Stimulated activated naive CD8-positive, alpha-beta T cell treated with anti-CD3 and anti-CD28 coated beads, Interleukin-15, Interleukin-2, amounts not matched to agents 100 U/mL and 50 U/mL, for 24 hours (primary cell): ENCODE data around the gene CD46.

Source experiments
- ATAC-seq: fragments of 150-1000 bp; cut with Tn5 transposase; one replicate; pipeline ENCODE4 v1.10.0; 2021
- DNase-seq: peaks from one replicate; pipeline ENCODE4 v3.0.0; 2021

CD46 gene

GRCh38 chr1:207814469-207814868 lies 62.6 kb downstream of the CD46 start:
- no peak for DNase-seq
- ATAC-seq = no peak

DNA sequence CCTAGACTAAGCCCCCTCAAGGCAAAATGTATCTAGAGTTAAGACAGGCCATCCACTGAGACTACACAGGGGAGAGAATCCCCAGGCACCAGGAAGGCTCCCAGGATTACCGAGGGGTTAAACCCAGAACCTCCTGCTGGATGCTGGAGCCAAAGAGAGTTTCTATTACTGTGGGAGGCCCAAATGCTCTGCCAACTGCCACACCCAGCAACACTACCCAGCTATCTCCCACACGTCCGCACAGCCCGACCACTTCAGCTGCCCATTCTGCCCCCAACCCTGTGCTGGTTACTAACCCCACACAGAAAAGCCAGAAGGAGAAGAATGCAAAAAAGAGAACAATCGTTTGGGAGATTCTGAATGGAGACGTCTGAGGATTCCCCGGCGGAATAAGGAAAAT lies 63.6 kb downstream of the CD46 start:
- no peak for DNase-seq
- no peak for ATAC-seq

GRCh38 chr1:207815913-207816291 lies 64.0 kb downstream of the CD46 start:
- ATAC-seq = peak; percentile 81
- peak; percentile 50 for DNase-seq

DNA sequence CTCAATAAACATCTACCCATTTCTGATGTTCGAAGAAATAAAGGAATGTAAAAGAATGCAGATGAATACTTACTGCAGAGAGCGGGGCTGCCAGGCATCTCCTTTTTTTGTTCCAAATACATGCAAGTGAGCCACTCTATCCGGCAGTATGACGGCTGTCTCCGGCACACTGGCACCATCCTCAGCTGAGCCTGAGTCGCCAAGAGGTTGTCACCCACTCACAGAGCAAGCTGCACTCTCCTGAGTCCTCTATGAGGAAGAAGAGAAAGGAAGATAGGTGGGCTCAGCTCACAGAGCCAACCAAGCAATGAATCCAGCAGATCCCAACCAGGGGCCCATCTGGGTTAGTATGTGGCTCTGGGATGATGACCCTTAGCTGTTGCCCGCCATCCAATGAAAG lies 65.3 kb downstream of the CD46 start:
- DNase-seq (no peak), ATAC-seq (no peak)

GRCh38 chr1:207817778-207818751 lies 66.2 kb downstream of the CD46 start:
- ATAC-seq (no peak), DNase-seq (no peak)

GRCh38 chr1:207818971-207819451 lies 67.2 kb downstream of the CD46 start:
- DNase-seq (no peak), ATAC-seq (no peak)

- DNase-seq (no peak), ATAC-seq (no peak)
These were observed 69.0 kb downstream of the CD46 start for GRCh38 chr1:207820568-207821463.

- ATAC-seq = no peak
- DNase-seq = no peak
These were observed 69.7 kb downstream of the CD46 start for GRCh38 chr1:207821464-207822045.

DNA sequence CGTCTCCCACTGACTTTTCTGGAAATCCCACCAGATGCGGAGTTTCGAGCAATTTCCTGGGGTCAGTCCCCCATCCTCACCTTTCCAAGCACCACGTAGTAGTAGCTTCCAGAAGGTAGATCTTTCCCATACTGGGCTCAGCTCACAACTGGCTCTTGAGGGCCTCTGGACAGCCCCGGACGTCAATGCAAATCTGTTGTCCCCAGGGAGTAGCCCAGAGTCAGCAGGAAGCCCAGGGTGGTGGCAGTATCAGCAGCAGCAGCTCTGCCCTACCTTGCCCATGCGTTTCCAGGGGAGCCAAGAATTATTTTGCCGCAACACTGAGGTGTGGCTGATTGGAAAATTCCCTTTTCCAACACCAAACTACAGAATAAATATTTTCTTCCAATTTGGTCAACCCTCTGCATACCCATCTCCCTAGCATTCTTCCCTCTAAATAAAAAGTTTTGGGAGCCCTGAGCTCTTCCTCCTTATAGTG lies 70.3 kb downstream of the CD46 start:
- no peak for ATAC-seq
- DNase-seq = no peak

DNA sequence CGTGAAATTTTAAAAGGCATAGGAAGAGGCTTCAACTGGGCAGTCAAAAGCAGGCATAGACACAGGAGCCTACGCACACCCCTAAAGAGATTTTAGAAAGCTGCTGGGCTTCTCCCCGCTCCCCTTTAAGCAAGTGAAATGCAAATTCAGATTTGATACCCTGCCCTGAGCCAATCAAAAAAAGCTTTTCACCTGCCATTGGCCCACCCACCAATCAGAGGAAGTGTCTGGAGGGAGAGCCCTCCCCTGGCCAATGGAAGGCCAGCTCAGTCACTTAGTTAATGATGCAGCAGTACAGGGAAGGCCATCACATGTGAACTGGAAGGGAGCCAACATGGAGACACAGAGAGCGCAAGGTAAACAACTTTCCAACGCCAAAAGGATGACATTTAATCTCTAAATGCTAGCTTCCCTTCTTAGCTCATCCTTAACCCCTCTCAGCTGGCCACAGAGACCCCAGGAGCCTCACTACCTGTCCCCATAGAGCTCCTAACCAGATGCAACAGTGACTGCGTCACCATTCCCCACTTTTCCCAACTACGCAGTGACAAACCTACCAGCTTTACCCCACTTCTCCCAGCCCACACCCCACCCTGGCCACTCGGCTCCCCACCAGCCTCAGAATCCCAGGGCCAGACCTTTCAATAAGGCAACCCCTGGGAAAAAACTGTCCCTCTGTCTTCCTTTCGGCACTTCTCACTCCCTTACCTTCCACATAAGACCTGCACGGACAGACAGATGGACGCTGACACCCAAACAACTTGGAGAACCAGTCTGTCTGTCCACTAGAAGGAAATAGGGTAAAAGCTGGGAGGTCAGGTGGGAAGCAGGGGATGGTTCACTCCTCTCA lies 71.0 kb downstream of the CD46 start:
- peak; percentile 67 for DNase-seq
- ATAC-seq = peak; percentile 56

DNA sequence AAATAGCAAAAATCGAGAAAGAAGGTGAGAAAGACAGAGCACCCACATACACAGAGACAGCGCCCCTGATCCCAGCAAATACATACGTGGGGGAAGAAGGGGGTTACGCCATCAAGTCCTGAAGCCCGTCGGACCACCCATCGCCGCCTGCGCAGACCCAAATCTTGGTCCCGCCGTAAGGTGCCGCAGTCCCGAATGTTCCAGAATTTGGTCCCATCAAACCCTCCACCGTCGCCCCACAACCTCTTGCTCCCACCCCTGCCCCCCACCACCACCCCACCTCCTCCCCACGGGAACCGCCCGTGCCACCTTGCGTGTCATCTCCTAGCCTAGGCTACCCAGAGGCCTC lies 71.7 kb downstream of the CD46 start:
- DNase-seq = no peak
- ATAC-seq = no peak

GRCh38 chr1:207823880-207824566 lies 72.2 kb downstream of the CD46 start:
- ATAC-seq (peak; percentile 40), DNase-seq (peak; percentile 62)

DNA sequence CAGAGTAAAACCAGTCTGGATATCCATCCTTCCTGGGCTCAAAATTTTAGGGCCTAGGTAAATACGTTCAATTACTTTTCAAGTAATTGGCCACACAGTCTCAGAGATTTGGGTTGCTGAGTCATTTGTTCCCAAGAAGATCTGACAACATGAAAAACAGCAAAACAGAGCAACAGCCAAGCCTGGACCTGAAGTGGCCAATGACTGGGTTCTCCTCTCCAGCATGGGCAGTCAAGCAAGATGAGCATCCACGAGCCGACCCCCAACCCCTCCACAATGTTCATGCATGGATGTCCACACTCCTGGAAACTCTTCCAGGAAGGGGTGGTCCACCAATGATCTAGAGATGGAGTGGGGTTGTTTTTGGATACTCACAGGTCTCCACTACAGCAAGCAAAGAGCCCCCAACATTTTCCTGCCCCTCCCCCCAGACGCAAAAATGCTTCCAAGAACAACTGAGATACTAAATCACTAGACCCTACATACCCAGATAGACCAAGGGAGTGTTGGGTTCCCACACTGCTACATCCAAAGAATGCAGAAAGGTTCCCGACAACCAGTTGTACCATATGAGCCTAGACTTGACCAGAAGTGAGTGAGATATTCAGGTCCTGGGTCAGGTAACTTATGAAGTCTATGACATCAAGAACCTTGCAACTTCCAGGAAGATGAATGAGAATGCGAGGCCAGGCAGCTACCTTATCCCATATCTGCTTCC lies 73.0 kb downstream of the CD46 start:
- DNase-seq (no peak), ATAC-seq (no peak)

- no peak for ATAC-seq
- no peak for DNase-seq
These were observed 73.5 kb downstream of the CD46 start for GRCh38 chr1:207825409-207825695.

DNA sequence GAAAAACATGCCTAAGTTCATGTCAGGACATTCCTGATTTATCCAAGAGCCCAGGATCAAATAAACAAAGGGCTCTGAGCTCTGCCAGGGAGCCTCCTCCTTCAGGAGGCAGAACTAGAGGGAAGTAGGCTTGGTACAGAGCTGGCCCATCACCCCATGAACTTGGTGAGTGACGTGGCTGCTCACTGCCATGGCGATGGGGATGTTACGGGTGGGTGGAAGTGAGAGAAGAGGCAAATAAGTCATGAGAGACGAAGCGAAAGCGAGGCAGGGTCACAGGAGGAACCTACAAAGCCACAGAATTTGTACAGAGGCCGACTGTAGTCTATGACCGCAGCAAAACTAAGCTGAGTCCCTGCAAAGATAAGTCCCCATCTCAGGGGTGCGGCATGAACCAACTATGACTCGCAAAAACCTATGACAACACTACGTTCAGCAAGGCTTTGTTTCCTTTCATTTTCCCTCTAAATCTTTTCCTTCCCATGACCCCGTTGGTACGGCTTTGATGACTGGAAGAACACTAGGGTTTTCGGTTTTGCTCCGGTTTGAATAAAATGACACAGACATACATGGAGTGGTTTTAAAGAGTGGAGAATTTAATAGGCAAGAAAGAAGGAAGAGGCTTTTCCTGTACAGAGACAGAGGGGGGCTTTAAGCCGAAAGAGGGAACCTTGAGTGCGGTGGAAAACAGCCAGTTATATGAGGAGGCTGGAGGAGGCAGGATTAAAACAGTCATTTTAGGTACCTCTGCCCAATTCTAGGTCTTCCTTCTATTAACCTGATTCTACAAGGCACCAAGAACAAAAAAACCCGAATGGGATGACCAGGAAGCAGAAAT lies 74.1 kb downstream of the CD46 start:
- ATAC-seq (peak; percentile 91), DNase-seq (peak; percentile 85)

GRCh38 chr1:207826557-207827487 lies 75.0 kb downstream of the CD46 start:
- no peak for DNase-seq
- no peak for ATAC-seq

GRCh38 chr1:207827488-207827830 lies 75.6 kb downstream of the CD46 start:
- DNase-seq (no peak), ATAC-seq (no peak)

DNA sequence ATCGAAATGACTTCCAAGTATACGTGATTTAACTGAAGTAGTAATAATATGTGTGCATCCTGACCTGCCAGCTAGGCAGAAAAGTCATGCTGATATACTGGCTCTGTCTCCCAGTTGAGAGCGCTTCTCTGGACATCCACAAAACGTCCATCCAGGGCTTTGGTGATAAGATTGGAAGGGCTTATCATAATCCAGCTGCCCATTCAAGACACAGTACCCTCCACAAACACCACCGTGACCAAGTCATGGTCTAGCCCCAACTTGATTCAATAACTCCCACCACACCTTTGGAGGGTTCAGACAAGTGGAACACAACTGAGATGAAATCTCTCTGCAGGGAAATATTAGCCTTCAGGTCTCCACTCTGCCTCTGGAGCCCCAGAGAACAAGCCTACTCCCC lies 76.2 kb downstream of the CD46 start:
- DNase-seq = no peak
- no peak for ATAC-seq
